IMR-90 (cell line): ENCODE data around the gene FOXO1.

Source experiments
- MAFK ChIP-seq: IDR thresholded peaks from 2 replicates; pipeline ENCODE4 v1.6.1; 2012; ENCODE audit warnings: low read depth, low read length, improper control_type of control experiment
- TF ChIP-seq, protein P1 (sequence below): conservative IDR thresholded peaks from 2 replicates; pipeline ENCODE4 v1.5.1; 2012; ENCODE audit warnings: mild to moderate bottlenecking, low read depth, low read length, improper control_type of control experiment

DNA sequence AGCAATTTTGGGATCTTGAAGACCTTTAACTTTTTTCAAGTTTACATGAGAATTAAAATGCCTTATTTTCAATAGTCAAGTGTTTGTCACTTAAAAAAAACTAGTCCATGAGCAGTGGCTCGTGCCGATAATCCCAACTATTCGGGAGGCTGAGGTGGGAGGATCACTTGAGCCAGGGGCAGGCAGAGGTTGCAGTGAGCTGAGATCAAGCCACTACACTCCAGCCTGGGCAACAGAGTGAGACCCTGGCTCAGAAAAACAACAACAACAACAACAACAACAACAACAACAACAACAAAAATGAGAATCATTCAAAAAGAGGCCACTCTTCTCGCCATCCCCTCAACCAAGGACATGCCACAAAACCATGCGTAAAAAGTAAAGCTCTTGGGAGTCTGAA, 5.7 kb downstream of the FOXO1 start:
- TF ChIP-seq, protein P1, sequence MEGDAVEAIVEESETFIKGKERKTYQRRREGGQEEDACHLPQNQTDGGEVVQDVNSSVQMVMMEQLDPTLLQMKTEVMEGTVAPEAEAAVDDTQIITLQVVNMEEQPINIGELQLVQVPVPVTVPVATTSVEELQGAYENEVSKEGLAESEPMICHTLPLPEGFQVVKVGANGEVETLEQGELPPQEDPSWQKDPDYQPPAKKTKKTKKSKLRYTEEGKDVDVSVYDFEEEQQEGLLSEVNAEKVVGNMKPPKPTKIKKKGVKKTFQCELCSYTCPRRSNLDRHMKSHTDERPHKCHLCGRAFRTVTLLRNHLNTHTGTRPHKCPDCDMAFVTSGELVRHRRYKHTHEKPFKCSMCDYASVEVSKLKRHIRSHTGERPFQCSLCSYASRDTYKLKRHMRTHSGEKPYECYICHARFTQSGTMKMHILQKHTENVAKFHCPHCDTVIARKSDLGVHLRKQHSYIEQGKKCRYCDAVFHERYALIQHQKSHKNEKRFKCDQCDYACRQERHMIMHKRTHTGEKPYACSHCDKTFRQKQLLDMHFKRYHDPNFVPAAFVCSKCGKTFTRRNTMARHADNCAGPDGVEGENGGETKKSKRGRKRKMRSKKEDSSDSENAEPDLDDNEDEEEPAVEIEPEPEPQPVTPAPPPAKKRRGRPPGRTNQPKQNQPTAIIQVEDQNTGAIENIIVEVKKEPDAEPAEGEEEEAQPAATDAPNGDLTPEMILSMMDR: no peak
- no peak for TF ChIP-seq MAFK
